PC-3 (cell line): Measurements from ENCODE around the gene GAL. TPM values are rescaled to one million over a fixed set of nuclear protein-coding genes. Genes with fewer than 3 reads are reported as not detected.

ENCODE experiments used
- ATAC-seq: fragments of 200-7000 bp; cut with Tn5 transposase; 2 replicates; pipeline ENCODE4 v1.9.1; 2020; ENCODE audit warnings: mild to moderate bottlenecking, moderate library complexity
- BruUV-seq: library from RNA; stranded (reverse); fragments of 400-500 nt; replicated peaks from 2 replicates; lab custom pipeline; 2021; lab: Mats Ljungman, UMichigan
- CTCF ChIA-PET: fragments of 300-600 bp; sonication (Branson Sonifier 250); formaldehyde crosslinking; loops from one replicate; lab custom pipeline; 2022; ENCODE audit warnings: antibody characterized with exemption; lab: Charles Lee
- POLR2A ChIA-PET: fragments of 300-600 bp; sonication (Branson Sonifier 250); formaldehyde crosslinking; loops from one replicate; lab custom pipeline; 2022; ENCODE audit warnings: antibody characterized with exemption; ENCODE audit not compliant: unreplicated experiment; lab: Charles Lee
- DNase-seq: peaks from one replicate; pipeline ENCODE4 v3.0.0-alpha.2; 2015
- H2AFZ ChIP-seq: fragments of 300-600 bp; sonication (generic); 2 replicates; pipeline ENCODE4 v1.6.0; 2016; ENCODE audit warnings: antibody characterized with exemption, low read length
- H3F3A ChIP-seq: fragments of 300-600 bp; sonication (generic); one replicate; pipeline ENCODE4 v1.6.0; 2017; ENCODE audit warnings: antibody characterized with exemption, low read length, control low read depth, mild to moderate bottlenecking; ENCODE audit not compliant: unreplicated experiment
- H3K27ac ChIP-seq: fragments of 300-600 bp; sonication (generic); 2 replicates; pipeline ENCODE4 v1.5.1; 2016; ENCODE audit warnings: mild to moderate bottlenecking, low read length
- H3K27me3 ChIP-seq: fragments of 300-600 bp; sonication (generic); 2 replicates; pipeline ENCODE4 v1.6.1; 2016; ENCODE audit warnings: low read length, mixed read lengths
- H3K36me3 ChIP-seq: fragments of 300-600 bp; sonication (generic); 2 replicates; pipeline ENCODE4 v1.6.1; 2016; ENCODE audit warnings: low read depth, mixed run types, low read length, mixed read lengths
- H3K4me1 ChIP-seq: fragments of 300-600 bp; sonication (generic); 2 replicates; pipeline ENCODE4 v1.5.1; 2016; ENCODE audit warnings: low read length; ENCODE audit not compliant: insufficient read depth
- H3K4me2 ChIP-seq: fragments of 300-600 bp; sonication (generic); 2 replicates; pipeline ENCODE4 v1.6.0; 2016; ENCODE audit warnings: low read length
- H3K4me3 ChIP-seq: fragments of 300-600 bp; sonication (generic); 2 replicates; pipeline ENCODE4 v1.5.1; 2016; ENCODE audit warnings: mild to moderate bottlenecking, low read length, mixed read lengths
- H3K79me2 ChIP-seq: fragments of 300-600 bp; sonication (generic); 2 replicates; pipeline ENCODE4 v1.6.1; 2017; ENCODE audit warnings: low read length, mixed read lengths
- H3K9ac ChIP-seq: fragments of 300-600 bp; sonication (generic); 2 replicates; pipeline ENCODE4 v1.6.0; 2016; ENCODE audit warnings: mild to moderate bottlenecking, low read length
- H3K9me2 ChIP-seq: fragments of 300-600 bp; sonication (generic); replicated peaks from 2 replicates; pipeline ENCODE4 v1.6.1; 2016; ENCODE audit warnings: mixed run types, low read length, mixed read lengths
- H3K9me3 ChIP-seq: fragments of 300-600 bp; sonication (generic); 2 replicates; pipeline ENCODE4 v1.6.1; 2016; ENCODE audit warnings: low read length, mixed read lengths
- H4K20me1 ChIP-seq: fragments of 300-600 bp; sonication (generic); 2 replicates; pipeline ENCODE4 v1.6.1; 2016; ENCODE audit warnings: low read length, mixed read lengths
- CTCF ChIP-seq: fragments of 300-600 bp; sonication (generic); conservative IDR thresholded peaks from 2 replicates; pipeline ENCODE4 v1.5.1; 2017; ENCODE audit warnings: antibody characterized with exemption, low read depth, mild to moderate bottlenecking, low read length
- EZH2 ChIP-seq: fragments of 300-600 bp; sonication (generic); IDR thresholded peaks from one replicate; pipeline ENCODE4 v1.6.1; 2017; ENCODE audit warnings: antibody characterized with exemption, mild to moderate bottlenecking, low read length; ENCODE audit not compliant: unreplicated experiment
- EZH2phosphoT487 ChIP-seq: fragments of 300-600 bp; sonication (generic); IDR thresholded peaks from 2 replicates; pipeline ENCODE4 v1.6.1; 2018; ENCODE audit warnings: mild to moderate bottlenecking, antibody characterized with exemption, low read length, borderline replicate concordance
- intact Hi-C: fragments of 100-400 bp; cut with micrococcal nuclease; formaldehyde crosslinking; loops from 2 replicates; pipeline ENCODE4 v1.9.0; 2023
- total RNA-seq: library from RNA; depleted of rRNA; stranded (reverse); fragments of >200 nt; gene quantifications from 2 replicates; pipeline ENCODE4 v1.2.3, GENCODE V29; 2014

GAL gene
- total RNA-seq, 1 experiment from 2014 or later = 32.2 TPM

DNA sequence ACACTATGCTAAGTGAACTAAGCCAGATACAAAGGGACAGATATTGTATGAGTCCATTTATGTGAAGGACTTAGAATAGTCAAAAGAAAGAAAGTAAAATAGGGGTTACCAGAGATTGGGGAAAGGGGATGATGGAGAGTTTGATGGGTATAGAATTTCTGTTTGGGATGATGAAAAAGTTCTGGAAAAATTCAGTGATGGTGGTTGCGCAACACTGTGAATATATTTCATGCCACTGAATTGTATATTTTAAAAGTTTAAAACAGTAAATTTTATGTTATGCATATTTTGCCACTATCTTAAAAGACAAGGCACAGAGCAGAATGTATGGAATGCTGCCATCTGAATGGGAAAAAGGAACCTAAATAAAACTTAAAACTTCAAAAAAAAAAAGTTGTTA lies 37.8 kb downstream of the GAL start:
- TF ChIP-seq EZH2 (no peak), CTCF (no peak), EZH2phosphoT487 (no peak)
- Histone ChIP-seq H3K27me3 (no peaks in the 10 kb centered on the region; the same call in 1 of the 2 replicates), H4K20me1 (no peaks in the 10 kb centered on the region), H3K79me2 (no peaks in the 10 kb centered on the region), H3K4me1 (no peaks in the 10 kb centered on the region), H3K36me3 (no peaks in the 10 kb centered on the region), H2AFZ (no peak overlapping the region), H3K4me2 (no peak overlapping the region), H3K9ac (no peak overlapping the region), H3K9me3 (no peaks in the 10 kb centered on the region), H3K4me3 (no peak overlapping the region), H3K27ac (no peak overlapping the region), H3K9me2 (no peaks in the 10 kb centered on the region), H3F3A (no peaks in the 10 kb centered on the region)
- ChIA-PET POLR2A (no interaction called here), CTCF (no interaction called here)
- intact Hi-C loops = no loop called here
- no TSS peak for BruUV-seq
- DNase-seq = no peak
- no peak for ATAC-seq

- TF ChIP-seq CTCF (no peak), EZH2 (no peak), EZH2phosphoT487 (no peak)
- no peak overlapping the region for H2AFZ ChIP-seq
- H3K4me1 ChIP-seq = no peaks in the 10 kb centered on the region
- no peaks in the 10 kb centered on the region for H3K79me2 ChIP-seq
- H4K20me1 ChIP-seq = no peaks in the 10 kb centered on the region
- H3K4me3 ChIP-seq = no peak overlapping the region
- no peak for ATAC-seq
- intact Hi-C loops = no loop called here
- no peak overlapping the region for H3K4me2 ChIP-seq
- DNase-seq = no peak
- no peak overlapping the region for H3K27ac ChIP-seq
- POLR2A ChIA-PET = no interaction called here
- H3K36me3 ChIP-seq = no peaks in the 10 kb centered on the region
- CTCF ChIA-PET = no interaction called here
- H3K9me3 ChIP-seq = no peaks in the 10 kb centered on the region
- no peaks in the 10 kb centered on the region for H3K27me3 ChIP-seq
- H3K9ac ChIP-seq = no peak overlapping the region
- no TSS peak for BruUV-seq
- H3F3A ChIP-seq = no peaks in the 10 kb centered on the region
- H3K9me2 ChIP-seq = no peaks in the 10 kb centered on the region
Measured at GRCh38 chr11:68724293-68724692, 39.9 kb downstream of the GAL start.

DNA sequence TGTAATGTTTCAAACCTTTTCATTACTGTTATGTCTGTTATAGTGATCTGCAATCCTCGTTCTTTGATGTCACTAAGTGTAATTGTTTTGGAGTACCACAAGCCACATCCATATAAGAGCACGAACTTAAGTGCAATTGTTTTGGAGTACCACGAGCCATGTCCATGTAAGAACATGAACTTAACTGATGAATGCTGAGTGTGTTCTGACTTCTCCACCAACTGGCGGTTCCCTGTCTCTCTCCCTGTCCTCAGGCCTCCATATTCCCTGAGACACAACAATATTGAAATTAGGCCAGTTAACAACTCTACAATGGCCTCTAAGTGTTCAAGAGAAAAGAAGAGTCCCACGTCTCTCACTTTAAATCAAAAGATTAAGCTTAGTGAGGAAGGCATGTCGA lies 43.4 kb downstream of the GAL start:
- no peak for ATAC-seq
- POLR2A ChIA-PET = no interaction called here

More for the DNA sequence above, 43.4 kb downstream of the GAL start:
- Histone ChIP-seq H3K4me2 (no peak overlapping the region), H3K4me1 (no peaks in the 10 kb centered on the region), H3K27me3 (no peaks in the 10 kb centered on the region), H3K9ac (no peak overlapping the region), H3K27ac (no peak overlapping the region), H2AFZ (no peak overlapping the region), H3K9me2 (no peaks in the 10 kb centered on the region), H3K9me3 (no peaks in the 10 kb centered on the region), H3F3A (no peaks in the 10 kb centered on the region), H3K36me3 (no peaks in the 10 kb centered on the region), H3K79me2 (no peaks in the 10 kb centered on the region), H3K4me3 (no peak overlapping the region), H4K20me1 (no peaks in the 10 kb centered on the region)
- intact Hi-C loops = no loop called here
- CTCF ChIA-PET = no interaction called here
- no peak for DNase-seq
- TF ChIP-seq CTCF (0 out of 2 replicates have a peak, but pooled peaks have one; percentile 10), EZH2phosphoT487 (no peak)
- BruUV-seq = no TSS peak
